HG02852 (cell line): ENCODE measurements around the gene RNF187.
A peak's percentile ranks its signal among the peaks of the same experiment; 100 is the strongest.
"Not testable (repeated sequence)": the region's sequence is repeated elsewhere in the genome, so short reads cannot be mapped to it uniquely, and the experiment has no call there.

ENCODE experiments used
- ATAC-seq: cut with Tn5 transposase; IDR thresholded peaks from one replicate; pipeline ENCODE4 v1.9.1; 2021; ENCODE audit warnings: mild to moderate bottlenecking, moderate library complexity; ENCODE audit not compliant: unreplicated experiment

The RNF187 gene

DNA sequence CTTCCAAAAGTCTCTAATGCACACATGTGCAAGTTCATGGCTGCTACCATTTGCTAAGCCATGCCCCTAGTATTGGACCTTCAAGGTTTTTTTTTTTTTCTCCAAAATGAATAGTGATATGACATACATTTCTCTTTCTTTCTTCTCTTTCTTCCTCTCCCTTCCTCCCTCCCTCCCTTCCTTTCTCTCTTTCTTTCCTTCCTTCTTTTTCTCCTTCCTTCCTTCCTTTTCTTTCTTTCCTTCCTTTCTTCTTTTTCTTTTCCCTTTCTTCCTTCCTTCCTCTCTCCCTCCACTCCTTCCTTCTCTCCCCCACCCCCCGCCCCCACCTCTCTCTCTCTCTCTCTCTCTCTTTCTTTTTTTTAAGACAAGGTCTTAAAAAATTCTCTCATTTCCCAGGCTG is 3.4 kb upstream of the RNF187 start:
- ATAC-seq: no peak

DNA sequence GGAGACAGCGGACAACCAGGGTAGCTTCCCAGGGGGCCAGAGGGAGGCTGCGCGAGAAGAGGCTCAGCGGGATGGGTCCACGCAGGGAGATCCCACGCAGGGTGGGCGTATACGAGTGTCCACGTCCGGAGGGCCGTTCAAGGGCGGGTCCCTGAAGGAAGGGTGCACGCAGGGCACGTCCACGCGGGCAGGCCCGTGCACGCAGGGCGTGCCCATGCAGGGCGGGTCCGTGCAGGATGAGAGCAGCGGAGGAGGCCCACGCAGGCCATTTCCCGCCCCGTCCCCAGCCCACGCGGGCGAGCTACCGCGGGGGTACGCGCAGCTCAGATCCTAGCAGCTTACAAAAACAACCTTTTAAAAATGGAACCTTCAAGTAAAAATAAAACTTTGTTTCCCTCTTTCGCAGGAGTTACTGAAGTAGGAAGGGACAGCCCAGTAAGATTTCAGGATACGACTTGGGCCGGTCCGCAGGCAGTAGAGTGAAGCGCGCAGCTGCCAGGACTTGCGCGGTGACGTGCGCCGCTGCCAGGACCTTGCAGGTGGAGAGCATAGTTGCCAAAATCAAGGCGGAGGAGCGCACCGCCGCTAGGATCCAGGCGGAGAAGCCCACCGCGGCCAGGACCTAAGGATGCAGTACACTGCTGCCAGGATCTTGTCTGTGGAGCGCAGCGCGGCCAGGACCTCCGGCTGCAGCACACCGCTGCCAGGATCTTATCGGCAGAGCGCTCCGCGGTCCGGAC is 416 bp upstream of the RNF187 start:
- ATAC-seq: peak; percentile 56

- ATAC-seq: no peak
These were observed 1.1 kb downstream of the RNF187 start for GRCh38 chr1:228488125-228488817.

GRCh38 chr1:228488818-228489674 is 1.9 kb downstream of the RNF187 start:
- ATAC-seq: no peak

- no peak for ATAC-seq
These were observed 3.2 kb downstream of the RNF187 start for GRCh38 chr1:228490120-228491078.

DNA sequence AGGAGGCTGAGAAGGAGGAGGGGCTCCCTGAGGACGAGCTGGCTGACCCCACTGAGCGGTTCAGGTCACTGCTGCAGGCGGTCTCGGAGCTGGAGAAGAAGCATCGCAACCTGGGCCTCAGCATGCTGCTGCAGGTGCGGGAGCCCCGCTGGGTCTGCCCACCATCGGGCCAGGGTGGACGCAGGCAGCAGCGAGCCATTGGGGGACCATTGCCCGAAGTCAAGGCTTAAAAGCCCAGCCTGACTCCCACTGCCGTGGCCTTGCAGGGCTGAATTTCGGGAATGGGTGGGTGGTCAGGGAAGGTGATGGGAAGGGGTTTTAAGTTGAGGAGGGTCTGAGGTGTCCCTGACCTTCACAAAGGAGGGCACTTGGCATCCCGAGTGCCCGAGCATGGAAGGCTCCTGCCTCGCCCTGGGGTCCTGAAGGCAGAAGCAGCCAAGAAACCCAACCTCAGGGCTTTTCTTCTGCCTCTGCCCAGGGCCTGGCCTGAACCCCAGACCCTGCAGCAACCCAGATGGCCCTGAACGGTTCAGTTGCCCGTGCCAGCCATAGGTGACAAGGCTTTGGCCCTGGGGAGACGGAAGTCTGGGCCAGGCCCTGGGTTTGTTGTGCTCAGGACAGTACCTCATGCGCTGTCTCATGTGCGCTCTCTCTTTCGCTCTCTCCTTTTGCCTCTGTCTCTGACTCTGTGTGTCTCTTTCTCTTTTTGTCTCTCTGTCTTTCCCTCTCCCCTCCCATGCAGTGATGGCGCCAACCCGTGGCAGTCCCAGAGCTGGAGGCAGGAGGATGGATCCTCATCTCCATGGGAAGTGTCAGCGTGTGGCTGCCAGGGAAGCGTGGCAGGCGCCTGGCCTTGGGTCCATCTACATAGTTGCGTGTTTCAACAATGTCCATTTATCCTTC is 6.2 kb downstream of the RNF187 start:
- ATAC-seq: no peak

DNA sequence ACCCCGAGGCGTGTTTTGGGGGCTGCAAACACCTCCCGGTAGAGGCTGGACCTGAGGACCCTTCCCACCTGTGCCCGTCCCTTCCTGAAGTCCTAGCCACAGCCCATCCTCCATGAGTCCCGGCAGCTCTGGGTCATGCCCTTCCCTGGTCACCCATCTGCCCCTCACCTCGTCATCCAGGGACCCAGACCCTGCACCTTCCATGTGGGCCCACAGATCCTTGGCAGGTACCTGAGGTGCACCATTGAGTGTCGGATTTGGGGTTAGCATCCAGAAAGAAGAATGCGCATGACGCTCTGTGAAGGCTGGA is 6.8 kb downstream of the RNF187 start:
- ATAC-seq: no peak

- ATAC-seq: no peak
These were observed 7.2 kb downstream of the RNF187 start for GRCh38 chr1:228494391-228494790.

DNA sequence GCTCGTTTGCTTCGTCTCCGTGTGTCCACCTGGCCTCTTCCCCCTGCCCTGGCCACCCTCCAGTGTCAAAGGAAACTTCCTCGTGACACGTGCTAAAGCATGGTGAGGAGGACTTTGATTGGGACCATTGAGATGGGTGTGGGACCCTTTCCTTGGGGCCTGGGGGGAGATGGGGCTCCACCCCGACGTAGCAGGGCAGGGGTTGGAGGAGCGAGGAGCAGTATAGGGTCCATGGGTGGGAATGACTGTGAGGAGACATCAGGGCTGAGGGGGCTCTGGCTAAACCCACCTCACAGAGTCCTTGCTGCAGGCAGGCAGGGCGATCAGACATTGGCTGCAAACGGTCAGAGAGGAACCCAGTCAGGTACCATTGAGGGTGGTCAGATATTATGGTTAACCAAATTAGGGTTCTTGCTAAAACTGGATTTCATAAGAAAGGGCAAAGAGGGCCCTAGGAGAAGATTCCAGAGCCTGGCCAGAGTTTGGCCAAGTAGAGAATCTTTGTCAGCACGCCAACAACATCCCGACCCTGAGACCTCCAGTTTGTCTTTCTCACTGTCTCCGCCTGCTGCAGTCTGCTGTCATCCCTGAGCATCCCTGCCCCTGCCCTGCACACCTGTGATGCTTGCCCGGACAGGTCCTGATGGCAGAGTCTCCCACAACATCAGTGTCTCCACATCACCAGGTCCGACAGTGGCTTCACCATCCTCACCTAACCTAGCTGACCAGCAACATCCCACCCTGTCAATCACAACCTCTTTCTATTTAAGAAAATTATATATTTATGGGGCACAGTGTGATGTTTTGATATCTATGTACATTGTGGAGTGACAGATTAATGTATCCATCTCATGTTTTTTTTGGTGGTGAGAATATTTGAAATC is 8.0 kb downstream of the RNF187 start:
- ATAC-seq: no peak

DNA sequence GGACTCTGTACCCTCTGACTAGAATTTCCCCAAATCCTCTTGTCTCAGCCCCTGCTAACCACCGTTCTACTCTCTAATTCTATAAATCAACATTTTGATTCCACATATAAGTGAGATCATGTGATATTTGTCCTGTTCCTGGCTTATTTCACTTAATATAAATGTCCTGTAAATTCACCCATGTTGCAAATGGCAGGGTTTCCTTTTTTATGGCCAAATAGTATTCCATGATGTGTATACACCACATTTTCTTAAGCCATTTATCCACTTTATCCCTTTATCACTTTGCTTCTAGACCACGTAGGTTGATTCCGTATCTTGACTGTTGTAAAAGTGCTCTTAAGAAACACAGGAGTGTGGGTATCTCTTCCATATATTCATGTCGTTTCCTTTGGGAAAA is 8.9 kb downstream of the RNF187 start:
- no peak for ATAC-seq

DNA sequence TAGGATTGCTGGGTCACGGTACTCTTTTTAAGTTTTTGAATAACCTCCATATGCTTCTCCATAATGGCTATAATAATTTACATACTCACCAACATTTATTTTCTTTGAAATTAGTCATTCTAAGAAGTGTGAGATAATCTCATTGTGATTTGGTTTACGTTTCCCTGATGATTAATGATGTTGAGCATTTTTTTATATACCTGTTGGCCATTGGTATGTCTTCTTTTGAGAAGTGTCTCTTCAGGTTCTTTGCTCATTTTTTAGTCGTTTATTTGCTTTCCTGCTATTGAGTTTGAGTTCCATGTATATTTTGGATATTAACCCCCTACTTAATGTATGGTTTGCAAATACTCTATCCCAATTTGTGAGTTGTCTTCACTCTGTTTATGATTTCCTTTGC is 9.3 kb downstream of the RNF187 start:
- ATAC-seq: no peak

- no peak for ATAC-seq
These were observed 10.0 kb downstream of the RNF187 start for GRCh38 chr1:228497206-228497605.

GRCh38 chr1:228497817-228498216 is 10.6 kb downstream of the RNF187 start:
- no peak for ATAC-seq

DNA sequence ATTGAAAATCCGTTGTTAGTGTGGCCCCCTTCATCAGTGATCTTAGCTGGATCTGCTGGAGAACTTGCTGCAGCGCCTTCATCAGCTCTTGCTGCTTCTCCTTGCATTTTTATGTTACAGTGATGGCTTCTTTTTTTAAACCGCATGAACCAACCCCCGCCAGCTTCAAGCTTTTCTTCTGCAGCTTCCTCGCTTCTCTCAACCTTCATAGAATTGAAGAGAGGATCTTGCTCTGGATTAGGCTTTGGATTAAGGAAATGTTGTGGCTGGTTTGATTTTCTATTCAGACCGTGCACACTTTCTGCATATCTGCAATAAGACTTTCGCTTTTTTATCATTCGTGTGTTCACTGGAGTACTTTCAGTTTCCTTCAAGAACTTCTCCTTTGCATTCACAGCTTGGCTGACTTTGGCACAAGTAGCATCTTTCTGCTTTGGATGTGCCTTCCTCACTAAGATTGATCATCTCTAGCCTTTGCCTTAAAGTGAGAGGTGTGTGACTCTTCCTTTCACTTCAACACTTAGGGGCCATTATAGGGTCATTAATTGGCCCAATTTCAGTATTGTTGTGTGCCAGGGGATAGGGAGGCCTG is 13.1 kb downstream of the RNF187 start:
- no peak for ATAC-seq

- peak; percentile 93 for ATAC-seq
These were observed 14.0 kb downstream of the RNF187 start for GRCh38 chr1:228500901-228501871.

DNA sequence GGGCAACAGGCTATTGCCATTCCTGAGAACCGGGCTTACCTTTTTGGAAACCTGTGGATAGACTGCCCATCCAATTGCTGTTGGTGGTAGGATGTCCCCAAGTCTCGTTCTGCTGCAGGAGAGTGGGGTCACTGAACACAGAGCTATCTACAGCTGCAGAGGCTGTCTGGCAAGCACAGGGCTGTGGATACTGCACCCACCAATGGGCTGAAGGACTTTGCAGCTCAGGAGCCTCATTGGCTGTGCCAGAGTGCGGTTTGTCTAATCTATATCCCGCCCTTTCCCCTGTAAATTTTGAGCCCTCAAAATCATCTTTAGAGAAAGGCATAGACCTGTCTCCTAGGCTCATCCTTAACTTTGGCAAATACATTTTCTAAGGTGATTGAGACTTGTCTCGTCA is 15.3 kb downstream of the RNF187 start:
- no peak for ATAC-seq

- ATAC-seq: not testable (repeated sequence)
These were observed 18.8 kb downstream of the RNF187 start for GRCh38 chr1:228505944-228506343.
